GM12878 (cell line): ENCODE measurements around the gene MCM8. TPM values are rescaled to one million over a fixed set of nuclear protein-coding genes. Genes with fewer than 3 reads are reported as not detected.

Source experiments
- ATAC-seq: fragments of 200-7000 bp; cut with Tn5 transposase; 3 replicates; pipeline ENCODE4 v1.9.1; 2020; ENCODE audit warnings: mild to moderate bottlenecking, moderate library complexity
- BruUV-seq: library from RNA; stranded (reverse); fragments of 400-500 nt; replicated peaks from 2 replicates; lab custom pipeline; 2021; lab: Mats Ljungman, UMichigan
- CTCF ChIA-PET: fragments of 300-600 bp; sonication (Branson Sonifier 250); formaldehyde crosslinking; extraction: SDS; loops from one replicate; lab custom pipeline; 2021; ENCODE audit warnings: inconsistent platforms; lab: Yijun Ruan, JAX
- POLR2A ChIA-PET: fragments of 350-600 bp; formaldehyde crosslinking; extraction: SDS; loops from one replicate; lab custom pipeline; 2021; ENCODE audit warnings: inconsistent platforms; lab: Charles Lee
- RAD21 ChIA-PET: fragments of 300-600 bp; sonication (Branson Sonifier 250); formaldehyde crosslinking; loops from one replicate; lab custom pipeline; 2023; ENCODE audit warnings: antibody characterized with exemption; ENCODE audit not compliant: unreplicated experiment; lab: Charles Lee
- SMC1A ChIA-PET: fragments of 300-600 bp; sonication (Branson Sonifier 250); formaldehyde crosslinking; loops from one replicate; lab custom pipeline; 2023; ENCODE audit not compliant: unreplicated experiment, uncharacterized antibody; lab: Charles Lee
- DNase-seq: peaks from one replicate; pipeline ENCODE4 v3.0.0-alpha.2; 2011; ENCODE audit warnings: low read depth, low spot score
- FAIRE-seq: peaks from 3 replicates; lab custom pipeline; 2011; peaks lifted over from hg19 to GRCh38; lab: Jason Lieb, UNC
- H2AFZ ChIP-seq: 2 replicates; pipeline ENCODE4 v1.6.0; 2011; ENCODE audit warnings: low read depth, low read length, control low read depth; ENCODE audit not compliant: control insufficient read depth
- H3K27ac ChIP-seq: 2 replicates; pipeline ENCODE4 v1.5.1; 2011; ENCODE audit warnings: control low read depth; ENCODE audit not compliant: control insufficient read depth, insufficient read depth
- H3K27me3 ChIP-seq, 2 experiments: replicated peaks in 1 of 2; 2 replicates each; pipeline versions ENCODE4 v1.6.0 to v1.6.1; 2011; ENCODE audit warnings: low read length in 1 of 2; ENCODE audit not compliant: control insufficient read depth in 2 of 2, insufficient read depth in 2 of 2
- H3K36me3 ChIP-seq, 2 experiments: 2 replicates each; pipeline ENCODE4 v1.5.1; 2011; ENCODE audit warnings: low read length in 1 of 2; ENCODE audit not compliant: control insufficient read depth in 2 of 2, insufficient read depth in 2 of 2
- H3K4me1 ChIP-seq: 2 replicates; pipeline ENCODE4 v1.6.1; 2011; ENCODE audit warnings: mild to moderate bottlenecking, low read length, moderate library complexity, mixed read lengths; ENCODE audit not compliant: control insufficient read depth, insufficient read depth
- H3K4me2 ChIP-seq: 2 replicates; pipeline ENCODE4 v1.6.0; 2011; ENCODE audit warnings: control low read depth; ENCODE audit not compliant: control insufficient read depth, insufficient read depth
- H3K4me3 ChIP-seq: fragments of 200-600 bp; sonication (generic); 2 replicates; pipeline ENCODE4 v1.5.1; 2016
- H3K79me2 ChIP-seq: 2 replicates; pipeline ENCODE4 v1.6.0; 2011; ENCODE audit warnings: low read length; ENCODE audit not compliant: control insufficient read depth, insufficient read depth
- H3K9ac ChIP-seq: 2 replicates; pipeline ENCODE4 v1.8.0; 2011; ENCODE audit warnings: low read length, control low read depth, mixed read lengths; ENCODE audit not compliant: control insufficient read depth, insufficient read depth
- H3K9me3 ChIP-seq: replicated peaks from 3 replicates; pipeline ENCODE4 v1.5.1; 2011; ENCODE audit warnings: mild to moderate bottlenecking, low read length; ENCODE audit not compliant: control insufficient read depth, insufficient read depth
- H4K20me1 ChIP-seq: 2 replicates; pipeline ENCODE4 v1.6.0; 2011; ENCODE audit not compliant: control insufficient read depth, insufficient read depth
- NFXL1 ChIP-seq: fragments of 450-650 bp; IDR thresholded peaks from 2 replicates; pipeline ENCODE4 v1.6.1; 2017; ENCODE audit warnings: antibody characterized with exemption, mild to moderate bottlenecking, borderline replicate concordance
- RAD21 ChIP-seq: IDR thresholded peaks from 2 replicates; pipeline ENCODE4 v1.6.1; 2011; ENCODE audit warnings: mild to moderate bottlenecking, low read depth, low read length, moderate library complexity; ENCODE audit not compliant: insufficient read depth
- SREBF2 ChIP-seq: IDR thresholded peaks from 2 replicates; pipeline ENCODE4 v1.6.1; 2012; ENCODE audit warnings: mild to moderate bottlenecking, low read length
- SUZ12 ChIP-seq: fragments of 200-600 bp; sonication (generic); IDR thresholded peaks from one replicate; pipeline ENCODE4 v1.6.1; 2018; ENCODE audit warnings: antibody characterized with exemption, mild to moderate bottlenecking; ENCODE audit not compliant: unreplicated experiment
- WGBS: methylation state at CpG from one replicate; pipeline ENCODE4 v1.1.6; 2016; ENCODE audit warnings: low lambda C conversion rate; ENCODE audit not compliant: insufficient replicate concordance, insufficient coverage; ENCODE audit errors: missing lambda C conversion rate; 5-methylcytosine and 5-hydroxymethylcytosine counted together
- in situ Hi-C: fragments of 300-500 bp; cut with MboI; formaldehyde crosslinking; loops from 9 replicates; pipeline ENCODE4 v1.14.3; 2018; ENCODE audit warnings: mixed read lengths
- intact Hi-C: fragments of 100-400 bp; cut with micrococcal nuclease; formaldehyde crosslinking; loops from one replicate; pipeline ENCODE4 v1.14.2; 2022; ENCODE audit not compliant: unreplicated experiment
- polyA plus RNA-seq, 11 experiments: library from polyadenylated mRNA; depleted of rRNA in 4 of 11; unstranded in 6 of 11; stranded (reverse) in 5 of 11; fragments of >200 nt; fragmentation: Nextera tagmentation in 4 of 11; fragmentation: Illumina TruSeq in 1 of 11; extraction: Ambion mirVana in 4 of 11; extraction: Trizol in 1 of 11; gene quantifications; 1 replicate in 1 of 11; 2 replicates in 10 of 11; pipeline versions ENCODE4 v1.2.1 to v1.2.3, GENCODE V29; 2011 to 2016; ENCODE audit warnings: inconsistent platforms in 2 of 11, missing spikeins in 2 of 11, low read depth in 1 of 11
- total RNA-seq, 4 experiments: library from RNA; depleted of rRNA in 3 of 4; stranded (reverse); fragments of >200 nt in 3 of 4; fragmentation: Illumina TruSeq in 1 of 4; extraction: Trizol in 1 of 4; gene quantifications; 2 replicates each; pipeline versions ENCODE4 v1.2.1 to v1.2.3, GENCODE V29; 2013 to 2021
- TF ChIP-seq, protein P1 (sequence below): fragments of 450-650 bp; formaldehyde crosslinking; IDR thresholded peaks from 2 replicates; pipeline ENCODE4 v1.4.0; 2020; ENCODE audit warnings: mild to moderate bottlenecking, moderate library complexity

Gene MCM8
- total and polyA plus RNA-seq, 10 of the 15 experiments (the other 5 are each of a cell fraction or from before 2014, with no cell fraction given), result 3.2 to 28.2 (median 16.0) TPM

DNA sequence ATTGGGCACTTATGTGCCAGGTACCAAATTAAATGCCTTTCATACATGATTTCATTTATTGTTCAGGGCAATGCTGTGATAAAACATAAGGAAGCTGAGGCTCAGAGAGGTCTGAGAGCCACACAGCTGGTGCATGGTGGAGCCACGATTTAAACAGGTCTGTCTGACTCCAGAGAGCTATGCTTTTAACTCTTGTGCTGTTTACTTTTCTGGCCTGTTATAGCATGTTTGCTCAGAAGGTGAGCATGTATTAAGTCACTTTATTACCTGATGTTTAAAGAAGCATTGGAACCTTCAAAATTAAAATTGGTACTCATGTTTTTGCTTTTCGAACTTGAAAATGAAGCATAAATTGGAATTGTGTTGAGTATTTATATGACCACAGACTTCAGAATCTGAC lies 26.8 kb downstream of the MCM8 start:
- Histone ChIP-seq H3K79me2 (no peaks in the 10 kb centered on the region), H3K27me3 (no peaks in the 10 kb centered on the region)
- SMC1A ChIA-PET, result no interaction called here
- TF ChIP-seq SREBF2 (no peak), NFXL1 (no peak), RAD21 (no peak), SUZ12 (no peak)
- TF ChIP-seq, protein P1, sequence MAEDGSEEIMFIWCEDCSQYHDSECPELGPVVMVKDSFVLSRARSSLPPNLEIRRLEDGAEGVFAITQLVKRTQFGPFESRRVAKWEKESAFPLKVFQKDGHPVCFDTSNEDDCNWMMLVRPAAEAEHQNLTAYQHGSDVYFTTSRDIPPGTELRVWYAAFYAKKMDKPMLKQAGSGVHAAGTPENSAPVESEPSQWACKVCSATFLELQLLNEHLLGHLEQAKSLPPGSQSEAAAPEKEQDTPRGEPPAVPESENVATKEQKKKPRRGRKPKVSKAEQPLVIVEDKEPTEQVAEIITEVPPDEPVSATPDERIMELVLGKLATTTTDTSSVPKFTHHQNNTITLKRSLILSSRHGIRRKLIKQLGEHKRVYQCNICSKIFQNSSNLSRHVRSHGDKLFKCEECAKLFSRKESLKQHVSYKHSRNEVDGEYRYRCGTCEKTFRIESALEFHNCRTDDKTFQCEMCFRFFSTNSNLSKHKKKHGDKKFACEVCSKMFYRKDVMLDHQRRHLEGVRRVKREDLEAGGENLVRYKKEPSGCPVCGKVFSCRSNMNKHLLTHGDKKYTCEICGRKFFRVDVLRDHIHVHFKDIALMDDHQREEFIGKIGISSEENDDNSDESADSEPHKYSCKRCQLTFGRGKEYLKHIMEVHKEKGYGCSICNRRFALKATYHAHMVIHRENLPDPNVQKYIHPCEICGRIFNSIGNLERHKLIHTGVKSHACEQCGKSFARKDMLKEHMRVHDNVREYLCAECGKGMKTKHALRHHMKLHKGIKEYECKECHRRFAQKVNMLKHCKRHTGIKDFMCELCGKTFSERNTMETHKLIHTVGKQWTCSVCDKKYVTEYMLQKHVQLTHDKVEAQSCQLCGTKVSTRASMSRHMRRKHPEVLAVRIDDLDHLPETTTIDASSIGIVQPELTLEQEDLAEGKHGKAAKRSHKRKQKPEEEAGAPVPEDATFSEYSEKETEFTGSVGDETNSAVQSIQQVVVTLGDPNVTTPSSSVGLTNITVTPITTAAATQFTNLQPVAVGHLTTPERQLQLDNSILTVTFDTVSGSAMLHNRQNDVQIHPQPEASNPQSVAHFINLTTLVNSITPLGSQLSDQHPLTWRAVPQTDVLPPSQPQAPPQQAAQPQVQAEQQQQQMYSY (CRISPR knock-in tag), result no peak
- TF ChIP-seq, all 136 proteins: peak for 0
- H3K4me2 ChIP-seq, result no peak overlapping the region
- H3K4me1 ChIP-seq, result no peaks in the 10 kb centered on the region
- no peak overlapping the region for H3K9ac ChIP-seq
- no peak for DNase-seq
- no TSS peak for BruUV-seq
- intact Hi-C loops (no loop called here), in situ Hi-C loops (no loop called here)
- 100% methylated on average over 2 of the region's 2 CpGs for WGBS
- no peak for ATAC-seq
- H3K9me3 ChIP-seq, result no peaks in the 10 kb centered on the region
- no peak overlapping the region for H2AFZ ChIP-seq
- POLR2A ChIA-PET, result no interaction called here
- no peak for FAIRE-seq
- H3K36me3 ChIP-seq, result peaks cover 4 to 27% of the 10 kb centered on the region in 2 experiments
- no peak overlapping the region for H3K27ac ChIP-seq
- RAD21 ChIA-PET, result interaction anchor here (1.1 kb wide), 1 partner anchor 449 kb away, joined by 3 read pairs; no protein-coding TSS in a partner anchor
- H3K4me3 ChIP-seq, result no peak overlapping the region
- CTCF ChIA-PET, result interaction anchor here (1.2 kb wide), 2 partner anchors 12 to 442 kb away, joined by 3 read pairs; no protein-coding TSS in a partner anchor
- H4K20me1 ChIP-seq, result no peaks in the 10 kb centered on the region
